GM19438 (cell line): ENCODE measurements around the gene FGFBP2.

ENCODE experiments used
- ATAC-seq: cut with Tn5 transposase; IDR thresholded peaks from one replicate; pipeline ENCODE4 v1.9.1; 2021; ENCODE audit warnings: low read depth; ENCODE audit not compliant: unreplicated experiment

FGFBP2 gene

DNA sequence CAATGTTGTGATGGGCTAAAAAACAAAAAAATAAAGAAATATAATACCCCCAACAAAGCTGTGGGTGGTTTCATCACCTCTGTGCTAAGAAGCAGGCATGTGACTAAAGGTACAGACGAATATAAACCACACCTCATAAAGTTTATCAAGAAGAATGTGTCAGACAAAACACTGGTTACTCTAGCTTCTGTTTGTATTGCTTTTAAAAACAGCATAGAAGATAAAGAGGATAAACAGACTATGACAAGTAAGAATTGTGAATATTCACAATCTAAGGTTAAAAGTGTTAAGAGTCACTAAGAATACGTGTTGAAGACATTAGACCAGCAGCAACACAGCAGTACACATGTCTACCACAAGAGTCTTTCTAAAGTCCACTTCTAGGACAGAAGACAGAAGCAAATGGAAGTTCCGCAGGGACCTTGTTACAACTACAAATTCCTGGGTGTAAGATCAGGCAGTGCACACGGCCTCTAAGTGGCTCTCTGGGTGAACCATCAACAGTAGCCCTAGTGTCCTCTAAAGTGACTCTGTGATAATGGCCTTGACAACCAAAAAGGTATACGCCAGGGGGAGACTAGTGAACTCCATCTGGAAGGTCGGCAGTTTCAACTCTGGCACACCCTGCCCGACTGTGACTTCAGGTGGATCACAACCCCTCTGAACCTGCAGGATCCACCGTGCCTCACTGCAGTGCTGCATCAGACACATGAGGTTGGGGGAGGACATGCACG, 8.3 kb upstream of the FGFBP2 start:
- ATAC-seq = no peak

- no peak for ATAC-seq
These were observed 5.8 kb upstream of the FGFBP2 start for GRCh38 chr4:15968551-15969300.

- ATAC-seq = no peak
These were observed 2.4 kb upstream of the FGFBP2 start for GRCh38 chr4:15965325-15965724.

- no peak for ATAC-seq
These were observed 1.2 kb upstream of the FGFBP2 start for GRCh38 chr4:15964159-15964558.

GRCh38 chr4:15963576-15963975, 601 bp upstream of the FGFBP2 start:
- ATAC-seq = no peak

DNA sequence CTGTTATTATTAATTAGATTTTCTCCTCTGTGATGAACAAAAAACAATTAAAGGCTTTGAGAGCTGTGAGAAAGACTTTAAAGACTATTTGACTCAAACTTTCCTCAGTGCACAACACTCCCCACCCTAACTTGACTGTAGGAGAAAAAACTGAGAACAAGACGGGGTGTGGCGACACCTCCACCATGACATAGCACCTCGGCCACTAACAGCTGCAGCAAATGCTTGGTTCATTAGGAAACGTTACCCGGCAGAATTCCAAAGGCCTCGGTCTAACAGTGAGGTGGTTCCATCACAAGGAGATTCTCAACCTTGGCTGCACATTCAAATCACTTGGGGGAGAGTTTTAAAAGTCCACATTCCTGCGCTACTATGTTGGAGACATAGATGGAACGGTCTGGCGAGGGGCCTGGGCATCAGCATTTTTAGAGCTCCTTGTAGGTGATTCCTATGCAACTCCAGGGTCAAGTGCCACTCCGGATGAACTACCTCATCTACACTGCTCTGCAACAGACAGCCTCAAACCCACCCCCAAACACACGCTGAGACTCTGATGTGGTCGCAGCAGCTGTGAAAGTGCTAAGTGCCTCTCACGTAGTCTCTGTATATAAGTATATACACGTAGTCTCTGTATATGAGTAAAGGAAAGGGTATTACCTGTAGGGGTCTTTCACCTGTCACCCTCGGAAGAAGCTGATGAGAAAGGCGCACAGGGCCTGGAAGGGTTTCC, 1.0 kb downstream of the FGFBP2 start:
- no peak for ATAC-seq

DNA sequence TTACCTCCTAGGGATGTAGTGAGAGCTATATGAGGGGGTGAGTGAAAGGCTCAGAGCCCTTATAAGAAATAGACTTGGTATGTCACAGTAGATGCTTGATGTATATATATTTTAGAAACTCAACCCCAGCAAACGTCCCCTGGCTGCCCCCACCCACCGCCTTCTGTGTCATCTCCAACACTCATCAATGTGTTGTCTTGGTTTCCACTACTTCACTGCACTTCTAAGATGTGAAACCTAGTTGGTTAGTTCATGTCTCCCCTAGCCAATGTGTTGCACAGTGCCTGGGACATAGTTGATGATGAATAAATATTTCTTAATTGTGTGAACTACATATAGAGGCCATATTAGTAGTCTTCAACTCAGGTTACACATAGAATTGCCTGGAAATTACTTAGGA, 4.4 kb downstream of the FGFBP2 start:
- ATAC-seq = no peak

DNA sequence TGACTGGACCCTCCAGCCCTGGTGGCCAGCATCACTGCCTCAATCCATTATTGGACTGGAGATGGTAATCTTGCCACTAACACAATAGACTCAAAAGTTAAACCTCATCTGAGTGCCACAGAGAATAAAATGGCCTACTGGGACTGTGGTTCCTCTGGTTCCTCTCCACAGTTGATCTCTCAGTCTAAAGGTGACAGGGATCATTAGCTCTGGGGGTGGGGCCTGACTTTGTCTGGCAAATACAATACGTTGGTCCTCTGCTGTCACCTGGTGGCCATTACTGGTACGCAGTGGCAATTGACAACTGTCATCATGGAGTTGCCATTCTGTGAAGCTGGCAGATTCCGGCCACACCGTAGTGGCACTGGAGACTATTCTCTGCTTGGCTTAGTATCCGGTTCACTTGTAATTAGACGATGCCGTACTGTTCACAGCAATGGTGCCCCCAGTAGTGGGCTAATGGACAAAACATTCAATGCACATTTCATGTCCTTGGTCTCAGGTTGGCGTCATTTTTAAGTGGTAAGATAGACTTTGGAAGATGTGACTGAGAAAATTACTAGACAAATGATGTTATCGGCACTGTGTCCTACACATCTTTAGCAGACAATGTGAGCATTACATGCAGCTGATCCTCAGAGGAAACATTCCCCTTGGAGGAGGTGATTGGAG, 6.7 kb downstream of the FGFBP2 start:
- ATAC-seq = peak; percentile 95

GRCh38 chr4:15955670-15956069, 7.3 kb downstream of the FGFBP2 start:
- ATAC-seq = no peak

DNA sequence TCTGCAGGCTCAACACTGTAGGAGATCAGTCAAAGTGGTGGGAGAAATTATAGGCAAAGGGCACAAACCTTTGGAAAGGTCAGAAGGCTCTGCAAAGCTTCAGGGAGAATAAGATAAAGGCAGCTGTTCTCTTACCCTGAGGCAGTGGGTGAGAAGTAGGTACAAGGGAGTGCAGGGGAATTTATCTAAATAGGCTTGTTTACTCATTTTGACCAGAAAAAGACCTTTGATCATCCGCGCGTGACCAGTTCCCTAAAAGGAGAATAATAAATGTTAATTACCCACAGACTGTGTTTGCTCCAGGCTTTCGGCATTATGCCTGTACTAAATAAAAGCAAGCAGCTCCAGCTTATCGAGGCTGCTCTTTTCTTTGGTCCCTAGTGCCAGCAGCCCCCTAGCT, 9.3 kb downstream of the FGFBP2 start:
- ATAC-seq = no peak

DNA sequence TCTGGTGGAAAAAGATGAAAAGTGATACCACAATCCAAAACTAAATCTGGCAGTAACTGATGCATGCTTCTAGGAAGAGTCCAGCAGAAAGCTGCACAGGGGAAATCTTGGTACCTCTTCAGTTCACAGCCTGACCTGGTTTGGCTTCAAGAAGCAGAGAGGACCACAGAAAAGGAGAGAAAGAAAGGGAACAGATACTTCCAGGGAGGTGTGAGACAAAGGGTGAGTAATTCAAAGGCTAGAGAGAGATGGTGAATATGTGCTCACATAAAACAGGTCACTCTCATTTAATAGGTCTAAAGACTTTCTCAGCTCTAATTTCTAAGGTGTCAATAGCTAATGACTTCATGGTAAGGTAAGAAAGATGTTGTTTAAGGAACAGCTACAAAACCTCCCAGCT, 11.2 kb downstream of the FGFBP2 start:
- no peak for ATAC-seq

GRCh38 chr4:15948826-15949225, 14.1 kb downstream of the FGFBP2 start:
- ATAC-seq = no peak

DNA sequence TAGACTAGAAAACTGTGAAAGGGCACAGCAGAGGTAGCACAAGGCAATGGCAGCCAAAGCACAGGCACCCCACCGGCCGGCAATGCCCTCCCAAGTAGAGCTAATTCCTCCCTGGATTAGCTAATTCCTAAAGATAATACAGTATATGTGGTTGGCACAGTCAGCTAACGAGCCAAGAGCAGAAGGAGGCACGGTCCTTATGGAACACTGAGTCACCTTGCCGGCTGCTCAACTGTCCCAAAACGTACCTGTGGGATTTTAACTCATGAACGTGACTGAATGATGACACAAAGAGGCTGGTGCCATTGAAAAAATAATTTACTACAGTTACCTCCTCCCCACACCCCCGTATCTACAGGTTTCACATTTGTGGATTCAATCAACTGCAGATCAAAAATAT, 15.3 kb downstream of the FGFBP2 start:
- ATAC-seq = no peak

DNA sequence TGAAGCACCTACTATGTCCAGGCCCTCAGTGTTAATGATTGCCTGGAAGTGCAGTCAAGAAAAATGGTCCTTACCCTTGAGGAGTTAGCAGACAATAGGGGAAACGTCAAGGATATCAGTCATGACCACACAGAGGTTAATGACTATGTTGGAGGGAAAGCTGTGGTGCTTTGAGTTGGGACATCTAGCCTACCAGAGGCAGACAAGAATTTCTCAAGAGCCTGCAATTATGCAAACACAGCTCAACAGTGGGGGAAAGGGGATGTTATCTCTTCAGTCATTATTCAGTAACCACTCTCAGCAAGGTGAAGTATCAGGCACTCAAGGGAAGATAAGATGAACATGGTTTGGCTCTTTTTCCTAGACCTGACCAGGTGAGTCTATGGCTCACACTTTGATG, 17.5 kb downstream of the FGFBP2 start:
- ATAC-seq = no peak

DNA sequence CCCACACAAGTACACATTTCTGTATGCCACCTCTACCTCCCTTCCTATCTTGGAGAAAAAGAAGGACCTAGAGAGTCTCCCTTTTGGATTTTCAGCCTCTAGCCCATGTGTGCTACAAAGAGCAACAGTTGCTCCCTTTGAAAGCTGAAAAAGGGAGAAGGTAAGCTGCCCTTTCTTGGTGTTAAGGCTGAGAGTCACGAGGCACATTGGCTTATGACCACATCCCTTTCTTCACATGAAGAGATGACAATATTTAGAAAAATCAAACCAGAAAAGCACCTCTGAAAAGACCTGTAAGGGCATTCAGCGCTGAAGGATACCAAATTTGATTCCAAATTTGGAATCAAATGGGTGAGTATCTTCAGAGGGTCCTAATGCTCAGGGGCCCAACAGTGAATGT, 18.1 kb downstream of the FGFBP2 start:
- ATAC-seq = no peak

DNA sequence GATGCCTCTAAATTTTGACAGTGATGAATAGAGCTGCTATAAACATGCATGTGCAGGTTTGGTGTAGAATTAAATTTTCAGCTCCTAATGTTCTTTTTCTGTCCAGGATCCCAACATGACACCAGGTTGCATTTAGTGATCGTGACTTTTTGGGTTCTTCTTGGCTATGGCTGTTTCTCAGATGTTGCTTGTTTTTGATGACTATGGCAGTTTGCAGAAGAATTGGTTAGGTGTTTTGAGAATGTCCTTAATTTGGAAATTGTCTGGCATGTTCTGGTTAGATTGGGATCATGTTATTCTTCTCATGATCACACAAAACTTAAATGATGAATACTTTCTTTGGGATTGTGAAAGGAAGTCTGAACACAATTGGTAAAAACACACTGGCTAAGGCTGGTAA, 20.7 kb downstream of the FGFBP2 start:
- no peak for ATAC-seq

DNA sequence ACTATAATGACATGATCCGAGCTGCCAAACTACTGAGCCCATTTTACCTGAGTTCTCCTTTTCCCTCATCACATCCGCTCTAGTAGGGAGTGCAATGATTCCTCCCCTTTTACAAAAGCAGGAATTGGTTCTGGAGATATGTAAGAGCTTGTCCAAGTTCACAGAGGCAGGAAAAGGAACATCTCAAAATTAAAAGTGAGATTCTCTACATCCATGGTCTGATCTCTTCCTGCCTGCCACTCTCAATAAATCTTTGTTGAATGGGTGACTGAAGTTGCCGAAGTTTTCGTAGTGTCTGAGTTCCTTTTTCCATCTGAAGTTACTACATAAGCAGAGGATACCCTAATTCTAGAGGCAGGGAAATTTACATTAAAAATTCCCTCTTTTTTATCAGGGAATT, 24.3 kb downstream of the FGFBP2 start, which contains the start of gene FGFBP1:
Gene FGFBP1, minus strand, starts transcription at position 101 of the 400 bp plus-strand sequence. CDS start 2,108 bp downstream, outside the sequence.
- ATAC-seq = no peak

- no peak for ATAC-seq
These were observed 24.8 kb downstream of the FGFBP2 start for GRCh38 chr4:15938182-15938581.

DNA sequence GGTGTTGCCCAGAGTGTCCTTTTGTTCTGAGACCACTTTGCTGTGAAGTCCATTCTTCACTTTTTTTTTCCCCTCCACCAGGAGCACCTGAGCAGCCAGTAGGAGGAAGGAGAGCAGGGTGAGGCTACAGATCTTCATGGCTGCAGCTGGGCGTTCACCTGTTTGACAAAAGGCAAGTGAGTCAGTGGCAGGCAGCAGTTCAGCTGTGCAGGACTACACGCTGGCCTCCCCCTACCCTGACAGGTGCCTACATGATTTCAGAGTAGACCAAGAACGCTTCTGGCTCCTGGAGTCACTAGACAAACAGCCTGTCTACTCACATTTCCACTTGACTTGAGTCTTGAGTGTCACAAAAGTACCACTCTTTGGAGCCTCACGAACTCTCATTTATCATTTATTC, 26.5 kb downstream of the FGFBP2 start:
- no peak for ATAC-seq

- no peak for ATAC-seq
These were observed 27.2 kb downstream of the FGFBP2 start for GRCh38 chr4:15935504-15936402.
